IMR-90 (cell line): Measurements from ENCODE around the gene DENND6A. TPM values are rescaled to one million over a fixed set of nuclear protein-coding genes. Genes with fewer than 3 reads are reported as not detected.

Source experiments
- ATAC-seq: fragments of 200-7000 bp; cut with Tn5 transposase; 2 replicates; pipeline ENCODE4 v1.9.1; 2020; ENCODE audit warnings: low read depth, mild to moderate bottlenecking, moderate library complexity
- BruUV-seq: library from RNA; stranded (reverse); fragments of 400-500 nt; replicated peaks from 2 replicates; lab custom pipeline; 2021; lab: Mats Ljungman, UMichigan
- CTCF ChIA-PET: fragments of 300-600 bp; formaldehyde crosslinking; extraction: SDS; loops from one replicate; lab custom pipeline; 2021; ENCODE audit warnings: antibody characterized with exemption; lab: Yijun Ruan, JAX
- POLR2A ChIA-PET: fragments of 300-600 bp; sonication (Branson Sonifier 250); formaldehyde crosslinking; loops from one replicate; lab custom pipeline; 2022; ENCODE audit warnings: antibody characterized with exemption; ENCODE audit not compliant: unreplicated experiment; lab: Charles Lee
- DNase-seq: peaks from one replicate; pipeline ENCODE4 v3.0.0; 2013
- H2AFZ ChIP-seq: replicated peaks from 2 replicates; pipeline ENCODE3; 2013; ENCODE audit warnings: low read length, mild to moderate bottlenecking; ENCODE audit not compliant: poor library complexity
- H2AK5ac ChIP-seq: 2 replicates; pipeline ENCODE4 v1.6.1; 2013; ENCODE audit warnings: low read depth, low read length, inconsistent platforms
- H2AK9ac ChIP-seq: replicated peaks from 2 replicates; pipeline ENCODE3; 2013; ENCODE audit warnings: mild to moderate bottlenecking, low read depth, low read length, moderate library complexity; ENCODE audit not compliant: poor library complexity
- H2BK120ac ChIP-seq: 2 replicates; pipeline ENCODE4 v1.6.1; 2013; ENCODE audit warnings: low read depth, low read length, inconsistent platforms
- H2BK15ac ChIP-seq: 3 replicates; pipeline ENCODE4 v1.6.1; 2013; ENCODE audit warnings: low read depth, low read length, inconsistent platforms
- H2BK20ac ChIP-seq: 2 replicates; pipeline ENCODE4 v1.6.1; 2013; ENCODE audit warnings: low read depth, mild to moderate bottlenecking, inconsistent platforms, low read length, moderate library complexity
- H2BK5ac ChIP-seq: 2 replicates; pipeline ENCODE4 v1.6.1; 2013; ENCODE audit warnings: mild to moderate bottlenecking, low read depth, low read length, inconsistent platforms; ENCODE audit not compliant: poor library complexity, severe bottlenecking
- H3K14ac ChIP-seq: replicated peaks from 2 replicates; pipeline ENCODE4 v1.6.1; 2013; ENCODE audit warnings: low read depth, low read length, inconsistent platforms
- H3K18ac ChIP-seq: 2 replicates; pipeline ENCODE4 v1.6.1; 2013; ENCODE audit warnings: low read depth, low read length, control low read depth
- H3K23ac ChIP-seq: 2 replicates; pipeline ENCODE4 v1.6.1; 2013; ENCODE audit warnings: low read depth, low read length, inconsistent platforms
- H3K27ac ChIP-seq: 2 replicates; pipeline ENCODE4 v1.5.1; 2013; ENCODE audit warnings: mild to moderate bottlenecking, control low read depth, low read length; ENCODE audit not compliant: insufficient read depth
- H3K27me3 ChIP-seq: 2 replicates; pipeline ENCODE4 v1.6.1; 2013; ENCODE audit warnings: low read length; ENCODE audit not compliant: control insufficient read depth, insufficient read depth
- H3K36me3 ChIP-seq: 2 replicates; pipeline ENCODE4 v1.6.1; 2013; ENCODE audit warnings: low read length, mixed read lengths; ENCODE audit not compliant: control insufficient read depth, insufficient read depth
- H3K4ac ChIP-seq: 2 replicates; pipeline ENCODE4 v1.6.1; 2013; ENCODE audit warnings: low read depth, low read length, inconsistent platforms
- H3K4me1 ChIP-seq: 2 replicates; pipeline ENCODE4 v1.6.1; 2013; ENCODE audit warnings: low read length, mixed read lengths; ENCODE audit not compliant: control insufficient read depth, insufficient read depth
- H3K4me2 ChIP-seq: 2 replicates; pipeline ENCODE4 v1.6.1; 2013; ENCODE audit warnings: low read depth, mild to moderate bottlenecking, control low read depth, low read length, moderate library complexity
- H3K4me3 ChIP-seq: 2 replicates; pipeline ENCODE4 v1.5.1; 2013; ENCODE audit warnings: low read depth, mild to moderate bottlenecking, control low read depth, low read length, moderate library complexity; ENCODE audit not compliant: insufficient read depth
- H3K56ac ChIP-seq: 2 replicates; pipeline ENCODE4 v1.6.1; 2013; ENCODE audit warnings: low read length, inconsistent platforms; ENCODE audit not compliant: insufficient read depth; ENCODE audit errors: extremely low read depth
- H3K79me1 ChIP-seq, 2 experiments: 2 replicates each; pipeline ENCODE4 v1.6.1; 2013; ENCODE audit warnings: low read length in 2 of 2, inconsistent platforms in 1 of 2, low read depth in 1 of 2
- H3K9ac ChIP-seq: 2 replicates; pipeline ENCODE4 v1.6.1; 2013; ENCODE audit warnings: low read depth, low read length, control low read depth
- H3K9me1 ChIP-seq: 2 replicates; pipeline ENCODE4 v1.6.1; 2013; ENCODE audit warnings: low read length, inconsistent platforms; ENCODE audit not compliant: insufficient read depth
- H3K9me3 ChIP-seq: 2 replicates; pipeline ENCODE4 v1.6.1; 2013; ENCODE audit warnings: low read length; ENCODE audit not compliant: control insufficient read depth, insufficient read depth
- H4K20me1 ChIP-seq: 2 replicates; pipeline ENCODE4 v1.6.1; 2013; ENCODE audit warnings: low read length, inconsistent platforms; ENCODE audit not compliant: insufficient read depth
- H4K5ac ChIP-seq: 2 replicates; pipeline ENCODE4 v1.6.1; 2013; ENCODE audit warnings: mild to moderate bottlenecking, low read depth, low read length, control low read depth
- H4K8ac ChIP-seq, 2 experiments: 2 replicates each; pipeline ENCODE4 v1.6.1; 2013; ENCODE audit warnings: low read depth in 2 of 2, low read length in 2 of 2, control low read depth in 1 of 2, inconsistent platforms in 1 of 2
- H4K91ac ChIP-seq: 2 replicates; pipeline ENCODE4 v1.6.1; 2013; ENCODE audit warnings: low read depth, low read length, inconsistent platforms; ENCODE audit not compliant: insufficient read depth
- BHLHE40 ChIP-seq: fragments of 150-350 bp; IDR thresholded peaks from 2 replicates; pipeline ENCODE4 v1.6.1; 2016; ENCODE audit warnings: mild to moderate bottlenecking, low read depth, low read length
- CEBPB ChIP-seq: IDR thresholded peaks from 2 replicates; pipeline ENCODE4 v1.6.1; 2012; ENCODE audit warnings: low read depth, low read length, improper control_type of control experiment
- CHD1 ChIP-seq: IDR thresholded peaks from 2 replicates; pipeline ENCODE4 v1.6.1; 2012; ENCODE audit warnings: low read depth, low read length, improper control_type of control experiment
- FOS ChIP-seq: fragments of 150-350 bp; IDR thresholded peaks from 2 replicates; pipeline ENCODE4 v1.6.1; 2016; ENCODE audit warnings: low read depth, low read length
- MAFK ChIP-seq: IDR thresholded peaks from 2 replicates; pipeline ENCODE4 v1.6.1; 2012; ENCODE audit warnings: low read depth, low read length, improper control_type of control experiment
- MAZ ChIP-seq: IDR thresholded peaks from 2 replicates; pipeline ENCODE4 v1.6.1; 2012; ENCODE audit warnings: low read depth, mild to moderate bottlenecking, low read length, improper control_type of control experiment, moderate library complexity, borderline replicate concordance
- MXI1 ChIP-seq: IDR thresholded peaks from 2 replicates; pipeline ENCODE4 v1.6.1; 2012; ENCODE audit warnings: low read depth, mild to moderate bottlenecking, low read length, moderate library complexity, borderline replicate concordance
- NFE2L2 ChIP-seq: fragments of 150-350 bp; IDR thresholded peaks from 2 replicates; pipeline ENCODE4 v1.6.1; 2016; ENCODE audit warnings: low read depth, mild to moderate bottlenecking, low read length
- POLR2A ChIP-seq: IDR thresholded peaks from 2 replicates; pipeline ENCODE4 v1.6.1; 2012; ENCODE audit warnings: mild to moderate bottlenecking, low read depth, low read length
- RAD21 ChIP-seq: IDR thresholded peaks from 2 replicates; pipeline ENCODE4 v1.6.1; 2012; ENCODE audit warnings: low read length, improper control_type of control experiment
- RCOR1 ChIP-seq: IDR thresholded peaks from 2 replicates; pipeline ENCODE4 v1.6.1; 2012; ENCODE audit warnings: mild to moderate bottlenecking, low read length, improper control_type of control experiment; ENCODE audit not compliant: insufficient replicate concordance
- RFX5 ChIP-seq: IDR thresholded peaks from 2 replicates; pipeline ENCODE4 v1.8.0; 2012; ENCODE audit warnings: low read depth, mild to moderate bottlenecking, low read length, moderate library complexity
- SMC3 ChIP-seq: fragments of 150-350 bp; IDR thresholded peaks from 2 replicates; pipeline ENCODE4 v1.6.1; 2016; ENCODE audit warnings: low read depth, mild to moderate bottlenecking, antibody characterized with exemption, low read length, moderate library complexity
- WGBS, 2 experiments: methylation state at CpG; one replicate each; pipeline versions ENCODE4 v1.1.5 to v1.1.7; 2013; ENCODE audit warnings: missing lambda C conversion rate in 2 of 2; ENCODE audit not compliant: insufficient read length in 1 of 2; ENCODE audit errors: extremely low coverage in 2 of 2; 5-methylcytosine and 5-hydroxymethylcytosine counted together
- dilution Hi-C: fragments of 300-500 bp; cut with HindIII; formaldehyde crosslinking; loops from one replicate; pipeline ENCODE4 v1.14.3; 2018; ENCODE audit warnings: low sequenced_read_pairs; ENCODE audit not compliant: unreplicated experiment
- in situ Hi-C: fragments of 300-500 bp; cut with MboI; formaldehyde crosslinking; loops from 3 replicates; pipeline ENCODE4 v1.14.3; 2019; ENCODE audit warnings: low sequenced_read_pairs, inconsistent platforms, mixed read lengths
- intact Hi-C: fragments of 100-400 bp; cut with micrococcal nuclease; formaldehyde crosslinking; loops from 2 replicates; pipeline ENCODE4 v1.10.0; 2022
- polyA plus RNA-seq, 3 experiments: library from polyadenylated mRNA; depleted of rRNA; stranded (reverse); fragments of >200 nt; gene quantifications; 2 replicates each; pipeline ENCODE4 v1.2.3, GENCODE V29; 2012; ENCODE audit warnings: low replicate concordance in 1 of 3
- total RNA-seq: library from RNA; depleted of rRNA; stranded (reverse); fragments of >200 nt; gene quantifications from 2 replicates; pipeline ENCODE4 v1.2.3, GENCODE V29; 2012
- TF ChIP-seq, protein P1 (sequence below): fragments of 150-350 bp; IDR thresholded peaks from 2 replicates; pipeline ENCODE4 v1.6.1; 2016; ENCODE audit warnings: low read depth, mild to moderate bottlenecking, low read length, moderate library complexity, borderline replicate concordance
- TF ChIP-seq, protein P2 (sequence below): fragments of 150-350 bp; IDR thresholded peaks from 2 replicates; pipeline ENCODE4 v1.6.1; 2017; ENCODE audit warnings: mild to moderate bottlenecking, antibody characterized with exemption, low read length, low read depth
- TF ChIP-seq, protein P3 (sequence below): conservative IDR thresholded peaks from 2 replicates; pipeline ENCODE4 v1.5.1; 2012; ENCODE audit warnings: mild to moderate bottlenecking, low read depth, low read length, improper control_type of control experiment

DENND6A gene
- total and polyA plus RNA-seq, 2 of the 4 experiments (the other 2 are of a cell fraction): 3.8 to 9.0 TPM

DNA sequence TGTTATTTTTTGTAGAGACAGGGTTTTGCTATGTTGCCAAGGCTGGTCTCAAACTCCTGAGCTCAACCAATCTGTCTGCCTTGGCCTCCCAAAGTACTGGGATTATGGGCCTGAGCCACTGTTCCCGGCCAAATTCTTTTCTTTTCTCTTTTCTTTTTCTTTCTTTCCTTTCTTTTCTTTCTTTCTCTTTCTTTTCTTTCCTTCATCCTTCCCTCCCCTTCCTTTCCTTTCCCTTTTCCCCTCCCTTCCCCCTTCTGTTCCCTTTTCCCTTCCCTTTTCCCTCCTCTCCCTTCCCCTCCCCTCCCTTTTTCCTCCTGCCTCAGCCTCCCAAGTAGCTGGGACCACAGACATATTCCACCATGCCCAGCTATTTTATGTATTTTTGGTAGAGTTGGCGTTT lies 92.7 kb downstream of the DENND6A start:
- no peak overlapping the region for H3K4me3 ChIP-seq

More for the DNA sequence above, 92.7 kb downstream of the DENND6A start:
- Histone ChIP-seq H3K27ac (no peak overlapping the region), H2BK120ac (no peak overlapping the region), H3K4ac (no peak overlapping the region), H3K9ac (no peak overlapping the region), H2BK15ac (no peak overlapping the region), H3K4me1 (peaks cover 2% of the 10 kb centered on the region; the same call in 1 of the 2 replicates), H3K9me1 (0 out of 2 replicates have a peak, but pooled peaks cover 4% of the 10 kb centered on the region), H3K27me3 (no peaks in the 10 kb centered on the region), H3K23ac (no peak overlapping the region), H3K9me3 (no peaks in the 10 kb centered on the region), H2BK5ac (no peak overlapping the region), H3K36me3 (peaks cover 1% of the 10 kb centered on the region; the same call in 1 of the 2 replicates), H3K14ac (no peak overlapping the region), H4K20me1 (peaks cover 18% of the 10 kb centered on the region), H3K18ac (no peak overlapping the region), H4K8ac (no peak overlapping the region), H2AK9ac (no peak overlapping the region), H3K79me1 (peaks cover 5 to 21% of the 10 kb centered on the region in 2 experiments), H2BK20ac (no peak overlapping the region), H3K56ac (no peak overlapping the region), H2AFZ (no peak overlapping the region), H4K91ac (no peak overlapping the region), H2AK5ac (no peak overlapping the region), H4K5ac (no peak overlapping the region), H3K4me2 (no peak overlapping the region)
- BruUV-seq: no TSS peak
- intact Hi-C loops (no loop called here), in situ Hi-C loops (no loop called here), dilution Hi-C loops (no loop called here)
- ChIA-PET CTCF (no interaction called here), POLR2A (no interaction called here)
- no peak for ATAC-seq
- TF ChIP-seq, protein P1, sequence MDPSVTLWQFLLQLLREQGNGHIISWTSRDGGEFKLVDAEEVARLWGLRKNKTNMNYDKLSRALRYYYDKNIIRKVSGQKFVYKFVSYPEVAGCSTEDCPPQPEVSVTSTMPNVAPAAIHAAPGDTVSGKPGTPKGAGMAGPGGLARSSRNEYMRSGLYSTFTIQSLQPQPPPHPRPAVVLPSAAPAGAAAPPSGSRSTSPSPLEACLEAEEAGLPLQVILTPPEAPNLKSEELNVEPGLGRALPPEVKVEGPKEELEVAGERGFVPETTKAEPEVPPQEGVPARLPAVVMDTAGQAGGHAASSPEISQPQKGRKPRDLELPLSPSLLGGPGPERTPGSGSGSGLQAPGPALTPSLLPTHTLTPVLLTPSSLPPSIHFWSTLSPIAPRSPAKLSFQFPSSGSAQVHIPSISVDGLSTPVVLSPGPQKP: no peak
- TF ChIP-seq RFX5 (no peak), POLR2A (no peak), MAFK (no peak), BHLHE40 (no peak), NFE2L2 (no peak), CEBPB (no peak), MXI1 (no peak), MAZ (no peak), FOS (no peak), RAD21 (no peak), CHD1 (no peak), SMC3 (no peak), RCOR1 (no peak)
- TF ChIP-seq, protein P2, sequence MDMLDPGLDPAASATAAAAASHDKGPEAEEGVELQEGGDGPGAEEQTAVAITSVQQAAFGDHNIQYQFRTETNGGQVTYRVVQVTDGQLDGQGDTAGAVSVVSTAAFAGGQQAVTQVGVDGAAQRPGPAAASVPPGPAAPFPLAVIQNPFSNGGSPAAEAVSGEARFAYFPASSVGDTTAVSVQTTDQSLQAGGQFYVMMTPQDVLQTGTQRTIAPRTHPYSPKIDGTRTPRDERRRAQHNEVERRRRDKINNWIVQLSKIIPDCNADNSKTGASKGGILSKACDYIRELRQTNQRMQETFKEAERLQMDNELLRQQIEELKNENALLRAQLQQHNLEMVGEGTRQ: no peak
- TF ChIP-seq, protein P3, sequence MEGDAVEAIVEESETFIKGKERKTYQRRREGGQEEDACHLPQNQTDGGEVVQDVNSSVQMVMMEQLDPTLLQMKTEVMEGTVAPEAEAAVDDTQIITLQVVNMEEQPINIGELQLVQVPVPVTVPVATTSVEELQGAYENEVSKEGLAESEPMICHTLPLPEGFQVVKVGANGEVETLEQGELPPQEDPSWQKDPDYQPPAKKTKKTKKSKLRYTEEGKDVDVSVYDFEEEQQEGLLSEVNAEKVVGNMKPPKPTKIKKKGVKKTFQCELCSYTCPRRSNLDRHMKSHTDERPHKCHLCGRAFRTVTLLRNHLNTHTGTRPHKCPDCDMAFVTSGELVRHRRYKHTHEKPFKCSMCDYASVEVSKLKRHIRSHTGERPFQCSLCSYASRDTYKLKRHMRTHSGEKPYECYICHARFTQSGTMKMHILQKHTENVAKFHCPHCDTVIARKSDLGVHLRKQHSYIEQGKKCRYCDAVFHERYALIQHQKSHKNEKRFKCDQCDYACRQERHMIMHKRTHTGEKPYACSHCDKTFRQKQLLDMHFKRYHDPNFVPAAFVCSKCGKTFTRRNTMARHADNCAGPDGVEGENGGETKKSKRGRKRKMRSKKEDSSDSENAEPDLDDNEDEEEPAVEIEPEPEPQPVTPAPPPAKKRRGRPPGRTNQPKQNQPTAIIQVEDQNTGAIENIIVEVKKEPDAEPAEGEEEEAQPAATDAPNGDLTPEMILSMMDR: no peak
- no peak for DNase-seq
- WGBS, 2 experiments: 100% methylated on average over 1 of the region's 2 CpGs; no CpG with 5 or more reads in 1 of the 2 experiments
